GM12872 (cell line): ENCODE data around the gene TSSC4.

Source experiments
- TF ChIP-seq, protein P1 (sequence below): IDR thresholded peaks from 3 replicates; pipeline ENCODE4 v1.5.1; 2011; ENCODE audit warnings: low read depth, mild to moderate bottlenecking, low read length, moderate library complexity; ENCODE audit not compliant: insufficient read depth

Gene TSSC4

DNA sequence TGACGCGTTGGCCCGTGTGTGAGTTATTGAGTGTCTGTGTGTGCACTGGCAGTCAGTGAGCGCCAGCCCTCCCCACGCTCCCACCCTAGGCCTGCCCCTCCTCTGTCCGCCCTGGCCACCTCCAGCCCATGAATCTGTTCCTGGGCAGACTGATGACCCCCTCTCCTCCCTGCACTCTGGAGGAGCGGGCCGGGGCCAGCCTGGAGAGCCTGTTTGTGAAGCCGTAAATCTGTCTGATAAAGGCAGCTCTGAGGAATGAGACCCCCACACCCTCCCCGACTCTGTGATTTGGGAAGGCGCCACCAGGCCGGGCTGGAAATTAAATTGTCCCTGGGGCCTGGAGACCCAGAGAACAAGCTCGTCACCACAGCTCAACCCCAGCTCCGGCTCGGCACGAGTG is 8.6 kb downstream of the TSSC4 start:
- TF ChIP-seq, protein P1, sequence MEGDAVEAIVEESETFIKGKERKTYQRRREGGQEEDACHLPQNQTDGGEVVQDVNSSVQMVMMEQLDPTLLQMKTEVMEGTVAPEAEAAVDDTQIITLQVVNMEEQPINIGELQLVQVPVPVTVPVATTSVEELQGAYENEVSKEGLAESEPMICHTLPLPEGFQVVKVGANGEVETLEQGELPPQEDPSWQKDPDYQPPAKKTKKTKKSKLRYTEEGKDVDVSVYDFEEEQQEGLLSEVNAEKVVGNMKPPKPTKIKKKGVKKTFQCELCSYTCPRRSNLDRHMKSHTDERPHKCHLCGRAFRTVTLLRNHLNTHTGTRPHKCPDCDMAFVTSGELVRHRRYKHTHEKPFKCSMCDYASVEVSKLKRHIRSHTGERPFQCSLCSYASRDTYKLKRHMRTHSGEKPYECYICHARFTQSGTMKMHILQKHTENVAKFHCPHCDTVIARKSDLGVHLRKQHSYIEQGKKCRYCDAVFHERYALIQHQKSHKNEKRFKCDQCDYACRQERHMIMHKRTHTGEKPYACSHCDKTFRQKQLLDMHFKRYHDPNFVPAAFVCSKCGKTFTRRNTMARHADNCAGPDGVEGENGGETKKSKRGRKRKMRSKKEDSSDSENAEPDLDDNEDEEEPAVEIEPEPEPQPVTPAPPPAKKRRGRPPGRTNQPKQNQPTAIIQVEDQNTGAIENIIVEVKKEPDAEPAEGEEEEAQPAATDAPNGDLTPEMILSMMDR: no peak

DNA sequence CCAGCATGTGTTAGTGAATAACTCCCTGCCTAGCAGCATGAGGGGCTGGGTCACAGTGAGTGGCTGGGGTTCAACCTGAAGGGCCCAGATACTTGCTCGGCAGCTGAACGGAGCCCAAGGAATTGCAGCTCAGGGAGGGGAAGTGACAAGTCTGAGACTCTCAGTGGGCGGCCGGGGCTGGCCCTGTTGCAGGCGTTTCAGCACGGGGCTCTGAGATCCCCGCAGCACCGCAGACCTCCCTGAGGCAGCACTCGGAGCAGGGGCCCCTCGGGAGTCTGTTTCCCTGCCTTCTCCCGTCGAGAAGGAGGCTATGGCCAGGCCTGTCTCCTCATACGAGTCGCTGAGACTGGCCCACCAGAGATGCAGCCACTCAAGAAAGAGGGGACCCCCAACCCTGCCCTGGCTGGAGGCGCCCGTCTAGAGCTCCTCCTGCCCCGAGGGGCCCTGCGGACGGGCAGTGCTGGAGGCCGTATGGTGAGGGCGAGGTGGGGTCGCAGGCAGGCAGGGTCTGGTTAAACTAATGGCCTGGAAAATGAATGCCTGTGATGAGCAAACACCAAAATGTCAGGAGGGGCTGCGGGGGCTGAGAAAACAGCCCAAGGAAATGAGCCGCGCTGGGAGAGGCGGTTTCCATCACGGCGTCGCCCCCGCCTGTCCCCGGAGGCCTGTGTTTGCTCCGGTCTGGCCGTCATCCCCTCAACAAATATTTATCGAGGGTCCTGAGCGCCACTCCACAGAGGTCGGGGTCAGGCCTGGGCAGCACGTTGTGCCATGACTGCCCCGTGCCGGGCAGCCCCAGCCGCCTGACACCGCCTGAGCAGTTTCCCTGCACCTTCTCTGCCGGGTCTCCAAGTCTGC is 9.3 kb downstream of the TSSC4 start:
- TF ChIP-seq, protein P1: no peak

DNA sequence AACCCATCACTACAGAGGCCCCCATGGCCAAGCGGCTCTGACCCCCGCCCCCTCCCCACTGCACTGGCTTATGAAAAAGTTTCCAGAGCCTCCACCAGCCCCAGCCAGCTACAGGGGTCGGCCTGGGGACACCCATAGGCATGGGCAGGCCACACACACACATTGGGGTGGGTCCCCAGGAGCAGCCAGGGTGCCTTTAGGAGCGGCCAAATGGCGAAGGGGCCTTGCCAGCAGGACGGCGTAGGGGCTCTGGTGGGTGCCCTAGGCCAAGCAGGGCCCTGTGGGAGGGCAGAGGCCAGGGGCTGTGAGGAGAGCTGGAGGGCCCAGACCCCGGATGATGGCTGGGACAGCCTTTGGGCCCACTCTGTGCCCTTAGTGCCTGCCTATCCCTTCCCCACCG is 10.1 kb downstream of the TSSC4 start:
- TF ChIP-seq, protein P1: no peak

DNA sequence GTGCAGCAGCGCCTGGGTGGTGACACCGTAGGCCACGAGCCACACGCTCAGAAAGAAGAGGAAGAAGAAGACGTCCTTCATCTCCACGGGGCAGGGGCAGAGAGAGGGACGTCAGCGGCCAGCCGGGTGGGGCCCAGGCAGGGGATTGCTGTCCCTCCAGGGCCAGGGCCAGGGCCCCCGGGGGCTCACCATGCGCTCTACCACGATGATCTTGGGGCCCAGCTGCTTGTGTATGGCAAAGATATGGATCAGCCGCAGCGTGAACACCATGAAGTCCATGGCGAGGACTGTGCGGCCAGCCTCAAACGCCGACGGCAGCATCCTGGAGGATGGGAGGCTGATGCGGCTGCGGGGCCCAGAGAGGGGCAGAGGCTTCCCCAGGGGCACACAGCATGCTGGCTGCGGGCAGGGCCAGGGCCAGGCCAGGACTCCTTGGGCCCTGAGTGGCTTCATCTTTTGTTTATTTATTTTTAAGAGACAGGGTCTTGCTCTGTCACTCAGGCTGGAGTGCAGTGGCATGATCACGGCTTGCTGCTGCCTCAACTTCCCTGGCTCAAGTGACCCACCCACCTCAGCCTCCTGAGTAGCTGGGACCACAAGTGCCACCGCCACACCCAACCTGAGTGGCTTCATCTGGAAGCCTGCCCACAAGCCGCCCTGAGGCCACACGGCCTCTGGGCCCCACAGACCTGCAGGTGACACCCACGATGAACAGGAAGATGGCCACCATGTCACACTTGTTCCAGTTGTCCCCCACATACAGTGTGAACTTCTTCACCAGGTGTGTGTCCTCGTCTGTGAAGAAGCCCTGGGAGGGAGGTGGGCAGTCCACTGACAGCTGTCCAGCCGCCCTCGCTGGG is 11.1 kb downstream of the TSSC4 start:
- TF ChIP-seq, protein P1: no peak

DNA sequence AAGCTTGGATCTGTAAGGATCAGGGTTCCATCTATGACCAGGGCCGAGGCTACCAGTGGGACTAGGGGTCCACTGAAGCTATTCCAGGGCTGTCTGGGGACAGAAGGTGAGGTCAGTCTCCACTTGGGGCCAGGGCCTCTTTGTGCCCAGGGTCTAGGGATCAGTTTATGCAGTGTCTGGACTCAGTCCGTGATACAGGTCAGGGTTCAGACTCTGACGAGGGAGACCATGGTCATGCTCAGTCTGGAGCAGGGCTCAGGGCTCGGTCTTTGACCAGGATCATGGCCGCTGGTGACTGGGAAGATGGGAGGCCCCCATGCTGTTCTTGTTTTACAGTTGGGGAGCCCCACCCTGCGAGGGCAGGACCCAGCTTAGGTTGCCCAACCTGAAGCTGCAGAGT is 11.8 kb downstream of the TSSC4 start:
- TF ChIP-seq, protein P1: no peak

DNA sequence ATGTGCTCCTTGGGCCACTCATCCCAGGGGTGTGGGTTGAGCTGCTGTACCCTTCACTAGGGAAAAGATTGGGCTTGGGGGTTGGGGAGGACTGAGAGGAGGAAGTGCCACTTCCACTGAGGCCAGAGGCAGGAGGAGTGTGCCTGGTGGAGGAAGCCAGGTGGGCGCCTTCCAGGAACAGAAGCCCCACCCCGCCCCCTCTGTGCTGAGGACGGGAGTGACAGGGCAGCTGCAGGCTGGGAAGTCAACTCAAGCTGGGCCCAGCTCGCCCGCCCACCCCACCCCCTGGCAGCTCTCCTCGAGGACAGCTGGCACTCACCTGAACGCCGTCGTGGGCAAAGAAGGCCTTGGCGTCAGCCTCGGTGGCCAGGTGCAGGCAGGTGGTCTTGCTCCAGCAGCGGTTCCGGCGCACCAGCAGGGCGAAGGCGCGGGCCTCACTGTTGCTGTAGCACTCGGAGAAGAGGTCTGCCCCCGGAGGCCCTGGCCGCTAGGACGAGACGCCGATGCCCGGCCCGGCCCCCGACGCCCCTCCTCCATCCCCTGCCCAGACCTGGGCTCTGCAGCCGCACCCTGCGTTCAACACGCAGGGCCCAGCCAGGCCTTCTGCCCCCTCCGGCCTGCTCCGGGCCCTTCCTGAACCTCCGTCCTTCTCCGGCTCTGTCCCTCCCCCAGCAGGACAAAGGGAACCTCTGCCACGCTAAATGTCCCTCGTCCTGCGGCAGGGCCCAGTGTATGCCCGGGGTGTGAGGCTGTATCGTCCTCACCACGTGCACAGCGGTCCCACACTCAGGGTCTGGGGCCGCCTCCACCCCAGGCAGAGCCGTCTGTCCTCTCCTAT is 13.4 kb downstream of the TSSC4 start:
- TF ChIP-seq, protein P1: no peak
